ENCODE results near the gene TTPAL. TPM values are rescaled to one million over a fixed set of nuclear protein-coding genes. Genes with fewer than 3 reads are reported as not detected.

Gene TTPAL
- polyA plus RNA-seq, 1 of the 3 experiments (the other 2 are of a cell fraction): 5.7 TPM

- TF ChIP-seq FOSL2 (IDR thresholded peaks at IDR 0.05; ENCODE audit: borderline replicate concordance, low read depth) (peak; percentile 69; the same call in 1 of the 2 replicates), TEAD4 (IDR thresholded peaks at IDR 0.05; ENCODE audit: borderline replicate concordance, insufficient read depth) (no peak), RCOR1 (IDR thresholded peaks at IDR 0.05; ENCODE audit: low read length) (no peak), TAF1 (IDR thresholded peaks at IDR 0.05; ENCODE audit: borderline replicate concordance, low read depth, low read length) (no peak), RXRA (IDR thresholded peaks at IDR 0.05; ENCODE audit: borderline replicate concordance, low read depth) (no peak), GATA2 (CRISPR knock-in tag; IDR thresholded peaks at IDR 0.05) (no peak)
- TF ChIP-seq, protein P1, sequence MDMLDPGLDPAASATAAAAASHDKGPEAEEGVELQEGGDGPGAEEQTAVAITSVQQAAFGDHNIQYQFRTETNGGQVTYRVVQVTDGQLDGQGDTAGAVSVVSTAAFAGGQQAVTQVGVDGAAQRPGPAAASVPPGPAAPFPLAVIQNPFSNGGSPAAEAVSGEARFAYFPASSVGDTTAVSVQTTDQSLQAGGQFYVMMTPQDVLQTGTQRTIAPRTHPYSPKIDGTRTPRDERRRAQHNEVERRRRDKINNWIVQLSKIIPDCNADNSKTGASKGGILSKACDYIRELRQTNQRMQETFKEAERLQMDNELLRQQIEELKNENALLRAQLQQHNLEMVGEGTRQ (IDR thresholded peaks at IDR 0.05; ENCODE audit: borderline replicate concordance, low read depth, low read length): no peak
These were observed 21.3 kb downstream of the TTPAL start (continued) for GRCh38 chr20:44496976-44497375.

DNA sequence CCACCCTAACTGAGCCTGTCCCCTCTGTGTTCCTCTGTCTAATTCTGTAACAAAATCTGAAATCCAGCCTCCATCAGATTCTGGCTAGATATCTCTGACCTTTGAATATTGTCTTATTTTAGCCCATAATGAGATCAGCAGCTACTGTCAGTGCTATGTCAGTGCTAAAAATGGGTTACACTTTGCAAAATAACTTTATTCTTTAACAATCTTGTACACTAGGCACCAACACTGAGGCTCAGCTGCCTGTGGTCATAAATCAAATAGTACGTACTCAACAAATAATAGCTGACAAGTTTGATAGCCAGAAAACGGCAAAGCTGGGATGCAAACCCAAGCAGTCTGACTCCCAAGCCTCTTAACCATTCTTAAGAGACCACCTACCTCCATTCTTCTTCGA, 22.1 kb downstream of the TTPAL start:
- H3K4me2 ChIP-seq: peak overlapping the region; percentile 16; the same call in 1 of the 2 replicates
- H4K20me1 ChIP-seq (ENCODE audit: insufficient read depth): no peaks in the 10 kb centered on the region
- peaks cover 0 to 44% of the 10 kb centered on the region in 2 experiments; a peak in 2 of 4 replicates for H3K4me1 ChIP-seq (ENCODE audit: control insufficient read depth in 1 of 2, insufficient read depth in 2 of 2, low read depth in 1 of 2, low read length in 1 of 2)
- peak overlapping the region in 1 of 2 experiments; percentile 100; a peak in 3 of 4 replicates for H3K27ac ChIP-seq (ENCODE audit: low read depth in 2 of 2, low read length in 1 of 2)
- TF ChIP-seq JUND (IDR thresholded peaks at IDR 0.05): no peak
- TF ChIP-seq TAF1 (IDR thresholded peaks at IDR 0.05; ENCODE audit: borderline replicate concordance, low read depth, low read length): no peak
- TF ChIP-seq FOXM1 (IDR thresholded peaks at IDR 0.05; ENCODE audit: low read depth): no peak
- TF ChIP-seq SIN3A (IDR thresholded peaks at IDR 0.05; ENCODE audit: borderline replicate concordance, low read depth, low read length): no peak
- no peak for TF ChIP-seq MEF2A (IDR thresholded peaks at IDR 0.05; ENCODE audit: borderline replicate concordance, low read depth)
- TF ChIP-seq, protein P2, sequence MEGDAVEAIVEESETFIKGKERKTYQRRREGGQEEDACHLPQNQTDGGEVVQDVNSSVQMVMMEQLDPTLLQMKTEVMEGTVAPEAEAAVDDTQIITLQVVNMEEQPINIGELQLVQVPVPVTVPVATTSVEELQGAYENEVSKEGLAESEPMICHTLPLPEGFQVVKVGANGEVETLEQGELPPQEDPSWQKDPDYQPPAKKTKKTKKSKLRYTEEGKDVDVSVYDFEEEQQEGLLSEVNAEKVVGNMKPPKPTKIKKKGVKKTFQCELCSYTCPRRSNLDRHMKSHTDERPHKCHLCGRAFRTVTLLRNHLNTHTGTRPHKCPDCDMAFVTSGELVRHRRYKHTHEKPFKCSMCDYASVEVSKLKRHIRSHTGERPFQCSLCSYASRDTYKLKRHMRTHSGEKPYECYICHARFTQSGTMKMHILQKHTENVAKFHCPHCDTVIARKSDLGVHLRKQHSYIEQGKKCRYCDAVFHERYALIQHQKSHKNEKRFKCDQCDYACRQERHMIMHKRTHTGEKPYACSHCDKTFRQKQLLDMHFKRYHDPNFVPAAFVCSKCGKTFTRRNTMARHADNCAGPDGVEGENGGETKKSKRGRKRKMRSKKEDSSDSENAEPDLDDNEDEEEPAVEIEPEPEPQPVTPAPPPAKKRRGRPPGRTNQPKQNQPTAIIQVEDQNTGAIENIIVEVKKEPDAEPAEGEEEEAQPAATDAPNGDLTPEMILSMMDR (IDR thresholded peaks at IDR 0.05): no peak
- no peak for TF ChIP-seq YY1 (IDR thresholded peaks at IDR 0.05; ENCODE audit: low read depth)
- no peak for TF ChIP-seq POLR2AphosphoS5 (IDR thresholded peaks at IDR 0.05; ENCODE audit: low read depth, low read length)
- TF ChIP-seq USF1 (IDR thresholded peaks at IDR 0.05; ENCODE audit: borderline replicate concordance, low read depth): no peak
- no peak for TF ChIP-seq MXI1 (IDR thresholded peaks at IDR 0.05; ENCODE audit: low read depth, low read length)
- TF ChIP-seq ELF1 (IDR thresholded peaks at IDR 0.05): no peak
- no peak for TF ChIP-seq RAD21 (IDR thresholded peaks at IDR 0.05; ENCODE audit: low read length)
- no peak for TF ChIP-seq NRF1 (IDR thresholded peaks at IDR 0.05; ENCODE audit: low read depth, low read length)
- TF ChIP-seq, protein P3, sequence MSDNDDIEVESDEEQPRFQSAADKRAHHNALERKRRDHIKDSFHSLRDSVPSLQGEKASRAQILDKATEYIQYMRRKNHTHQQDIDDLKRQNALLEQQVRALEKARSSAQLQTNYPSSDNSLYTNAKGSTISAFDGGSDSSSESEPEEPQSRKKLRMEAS (IDR thresholded peaks at IDR 0.05; ENCODE audit: low read depth): no peak
- TF ChIP-seq EZH2phosphoT487 (IDR thresholded peaks at IDR 0.05; ENCODE audit: borderline replicate concordance, low read depth): no peak
- TF ChIP-seq, protein P4, sequence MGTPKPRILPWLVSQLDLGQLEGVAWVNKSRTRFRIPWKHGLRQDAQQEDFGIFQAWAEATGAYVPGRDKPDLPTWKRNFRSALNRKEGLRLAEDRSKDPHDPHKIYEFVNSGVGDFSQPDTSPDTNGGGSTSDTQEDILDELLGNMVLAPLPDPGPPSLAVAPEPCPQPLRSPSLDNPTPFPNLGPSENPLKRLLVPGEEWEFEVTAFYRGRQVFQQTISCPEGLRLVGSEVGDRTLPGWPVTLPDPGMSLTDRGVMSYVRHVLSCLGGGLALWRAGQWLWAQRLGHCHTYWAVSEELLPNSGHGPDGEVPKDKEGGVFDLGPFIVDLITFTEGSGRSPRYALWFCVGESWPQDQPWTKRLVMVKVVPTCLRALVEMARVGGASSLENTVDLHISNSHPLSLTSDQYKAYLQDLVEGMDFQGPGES (IDR thresholded peaks at IDR 0.05; ENCODE audit: low read depth, low read length): no peak
- H2AFZ ChIP-seq (ENCODE audit: low read depth): no peak overlapping the region
- H3K9me2 ChIP-seq: no peaks in the 10 kb centered on the region
- no peak overlapping the region for H3K4me3 ChIP-seq (ENCODE audit: low read depth in 2 of 2, low read length in 1 of 2)
- ChIA-PET POLR2A (no interaction called here), CTCF (interaction anchor here (1.0 kb wide), 2 partner anchors 112 to 113 kb away, joined by 3 read pairs; no protein-coding TSS in a partner anchor)
- H3K79me2 ChIP-seq (ENCODE audit: insufficient read depth): peaks cover 19% of the 10 kb centered on the region; the same call in 1 of the 2 replicates
- peaks cover 53% of the 10 kb centered on the region for H3F3A ChIP-seq (replicated peaks; ENCODE audit: insufficient read depth)
- H3K9me3 ChIP-seq: no peaks in the 10 kb centered on the region
- peaks cover 48 to 69% of the 10 kb centered on the region in 2 experiments for H3K36me3 ChIP-seq (replicated peaks in 1 of 2; ENCODE audit: control insufficient read depth in 1 of 2, insufficient read depth in 2 of 2, low read length in 1 of 2)
- peak overlapping the region; percentile 70; the same call in 1 of the 2 replicates for H3K9ac ChIP-seq
- DNase-seq: no peak
- 75% methylated on average over 3 of the region's 3 CpGs for WGBS (ENCODE audit: low lambda C conversion rate)
- no peaks in the 10 kb centered on the region for H3K27me3 ChIP-seq (ENCODE audit: insufficient read depth)
